ENCODE data around the gene ATG4D. TPM values are rescaled to one million over a fixed set of nuclear protein-coding genes. Genes with fewer than 3 reads are reported as not detected.
"Not testable (repeated sequence)": the region's sequence is repeated elsewhere in the genome, so short reads cannot be mapped to it uniquely, and the experiment has no call there.

ATG4D gene
- total RNA-seq, 6 donors from 2014 or later = 18.1 to 49.2 (median 27.7) TPM

- H3K4me3 ChIP-seq = no peak overlapping the region
- 71 to 87% methylated on average over 3 of the region's 3 CpGs for WGBS, 2 donors
- ATAC-seq (ENCODE audit: low FRiP score in 2 of 2) (no peak), DNase-seq (no peak)
- H3K9me3 ChIP-seq = no peaks in the 10 kb centered on the region
- no peak for TF ChIP-seq EP300 (IDR thresholded peaks at IDR 0.05)
- H3K27ac ChIP-seq = no peak overlapping the region
- H3K36me3 ChIP-seq = no peaks in the 10 kb centered on the region
- peaks cover 3 to 9% (median 5%) of the 10 kb centered on the region in 4 donors for H3K4me1 ChIP-seq
- peaks cover 0 to 14% (median 4%) of the 10 kb centered on the region in 4 donors for H3K27me3 ChIP-seq
These were observed 20.5 kb upstream of the ATG4D start for GRCh38 chr19:10523135-10523636.

- Histone ChIP-seq H3K27ac (no peak overlapping the region), H3K9me3 (no peaks in the 10 kb centered on the region), H3K4me3 (no peak overlapping the region), H3K27me3 (no peaks in the 10 kb centered on the region), H3K4me1 (no peaks in the 10 kb centered on the region), H3K36me3 (no peaks in the 10 kb centered on the region)
- ATAC-seq (ENCODE audit: low FRiP score in 2 of 2) (no peak), DNase-seq (no peak)
- WGBS, 2 donors = 82 to 91% methylated on average over 7 of the region's 7 CpGs
- TF ChIP-seq EP300 (IDR thresholded peaks at IDR 0.05) (no peak), CTCF (IDR thresholded peaks at IDR 0.05) (no peak), POLR2A (IDR thresholded peaks at IDR 0.05) (no peak), POLR2AphosphoS5 (IDR thresholded peaks at IDR 0.05) (no peak)
These were observed 18.1 kb upstream of the ATG4D start for GRCh38 chr19:10525636-10526035.

- not testable (repeated sequence) for H3K4me1 ChIP-seq; H3K36me3 ChIP-seq; DNase-seq; H3K4me3 ChIP-seq; ATAC-seq (ENCODE audit: low FRiP score in 2 of 2); H3K9me3 ChIP-seq; H3K27ac ChIP-seq; H3K27me3 ChIP-seq
- 89% methylated on average over 8 of the region's 8 CpGs for WGBS, 2 donors
These were observed 16.8 kb upstream of the ATG4D start for GRCh38 chr19:10526887-10527286.

- Histone ChIP-seq H3K27ac (no peak overlapping the region), H3K9me3 (no peaks in the 10 kb centered on the region), H3K4me1 (no peaks in the 10 kb centered on the region), H3K27me3 (no peaks in the 10 kb centered on the region), H3K4me3 (no peak overlapping the region), H3K36me3 (no peaks in the 10 kb centered on the region)
- ATAC-seq (ENCODE audit: low FRiP score in 2 of 2) = no peak
- TF ChIP-seq CTCF (IDR thresholded peaks at IDR 0.05) (no peak), POLR2A (IDR thresholded peaks at IDR 0.05) (no peak), POLR2AphosphoS5 (IDR thresholded peaks at IDR 0.05) (no peak), EP300 (IDR thresholded peaks at IDR 0.05) (no peak)
- DNase-seq = no peak
- 86 to 90% methylated on average over 1 of the region's 1 CpG for WGBS, 2 donors
These were observed 11.2 kb upstream of the ATG4D start for GRCh38 chr19:10532457-10532856.

- H3K27ac ChIP-seq = no peak overlapping the region
- no peak for TF ChIP-seq CTCF (IDR thresholded peaks at IDR 0.05)
These were observed 9.9 kb upstream of the ATG4D start for GRCh38 chr19:10533646-10534386.

GRCh38 chr19:10535613-10536012 is 8.1 kb upstream of the ATG4D start:
- Histone ChIP-seq H3K4me1 (no peaks in the 10 kb centered on the region), H3K4me3 (no peak overlapping the region), H3K27ac (no peak overlapping the region), H3K36me3 (no peaks in the 10 kb centered on the region), H3K9me3 (no peaks in the 10 kb centered on the region), H3K27me3 (no peaks in the 10 kb centered on the region)
- ATAC-seq (ENCODE audit: low FRiP score in 2 of 2) (no peak), DNase-seq (no peak)
- 71 to 81% methylated on average over 6 of the region's 6 CpGs for WGBS, 2 donors
- no peak for TF ChIP-seq POLR2A (IDR thresholded peaks at IDR 0.05)
- no peak for TF ChIP-seq CTCF (IDR thresholded peaks at IDR 0.05)
- no peak for TF ChIP-seq POLR2AphosphoS5 (IDR thresholded peaks at IDR 0.05)

More at GRCh38 chr19:10533646-10534386, 9.9 kb upstream of the ATG4D start:
- Histone ChIP-seq H3K9me3 (no peaks in the 10 kb centered on the region), H3K36me3 (no peaks in the 10 kb centered on the region), H3K4me3 (no peak overlapping the region), H3K4me1 (no peaks in the 10 kb centered on the region), H3K27me3 (no peaks in the 10 kb centered on the region)
- DNase-seq (no peak), ATAC-seq (ENCODE audit: low FRiP score in 2 of 2) (no peak)
- WGBS, 2 donors = 65 to 69% methylated on average over 10 of the region's 10 CpGs

All from upper lobe of left lung (tissue), 6 donors.